SU-DHL-6 (cell line): ENCODE data around the gene WFDC12.

Experiments
- H2AFZ ChIP-seq: fragments of 200-600 bp; sonication (generic); 2 replicates; pipeline ENCODE4 v1.6.1; 2014; ENCODE audit warnings: low read depth, mild to moderate bottlenecking, moderate library complexity, mixed read lengths, antibody characterized with exemption, low read length; ENCODE audit not compliant: severe bottlenecking
- H3F3A ChIP-seq: fragments of 200-600 bp; shearing (Covaris generic); 2 replicates; pipeline ENCODE4 v1.6.0; 2016; ENCODE audit warnings: antibody characterized with exemption, mild to moderate bottlenecking; ENCODE audit not compliant: insufficient read depth
- H3K27ac ChIP-seq: fragments of 200-600 bp; sonication (generic); 2 replicates; pipeline ENCODE4 v1.5.1; 2016; ENCODE audit warnings: low read depth, mild to moderate bottlenecking, low read length, moderate library complexity, mixed read lengths
- H3K27me3 ChIP-seq: fragments of 200-600 bp; sonication (generic), shearing (Covaris generic); 2 replicates; pipeline ENCODE4 v1.6.0; 2014; ENCODE audit warnings: mild to moderate bottlenecking, low read length
- H3K36me3 ChIP-seq: fragments of 200-600 bp; sonication (generic); 2 replicates; pipeline ENCODE4 v1.6.1; 2014; ENCODE audit warnings: mild to moderate bottlenecking, low read length, mixed read lengths
- H3K4me2 ChIP-seq: fragments of 300-600, 200-600 bp; shearing (Covaris generic), sonication (generic); 2 replicates; pipeline ENCODE4 v1.6.0; 2014; ENCODE audit warnings: low read length, low read depth, mild to moderate bottlenecking; ENCODE audit not compliant: poor library complexity, severe bottlenecking
- H3K4me3 ChIP-seq: fragments of 200-600 bp; sonication (generic); 2 replicates; pipeline ENCODE4 v1.5.1; 2014; ENCODE audit warnings: antibody characterized with exemption, low read length, mild to moderate bottlenecking, mixed read lengths; ENCODE audit not compliant: insufficient read depth, poor library complexity, severe bottlenecking
- H3K79me2 ChIP-seq: fragments of 200-600 bp; sonication (generic); 2 replicates; pipeline ENCODE4 v1.6.1; 2014; ENCODE audit warnings: mild to moderate bottlenecking, low read length, moderate library complexity; ENCODE audit not compliant: insufficient read depth
- H3K9ac ChIP-seq: fragments of 200-600 bp; sonication (generic); 2 replicates; pipeline ENCODE4 v1.7.0; 2014; ENCODE audit warnings: mild to moderate bottlenecking, low read length
- H3K9me2 ChIP-seq: fragments of 200-600 bp; sonication (generic); replicated peaks from 2 replicates; pipeline ENCODE4 v1.6.1; 2014; ENCODE audit warnings: low read length; ENCODE audit not compliant: insufficient read depth
- H3K9me3 ChIP-seq: fragments of 200-600 bp; sonication (generic); 2 replicates; pipeline ENCODE4 v1.6.1; 2014; ENCODE audit warnings: low read length, mixed read lengths; ENCODE audit not compliant: insufficient read depth
- H4K20me1 ChIP-seq: fragments of 200-600 bp; sonication (generic); 2 replicates; pipeline ENCODE4 v1.6.1; 2014; ENCODE audit warnings: low read depth, mild to moderate bottlenecking, antibody characterized with exemption, low read length, moderate library complexity, mixed read lengths
- EZH2phosphoT487 ChIP-seq: fragments of 200-600 bp; sonication (generic), shearing (Covaris generic); conservative IDR thresholded peaks from 2 replicates; pipeline ENCODE4 v1.6.1; 2018; ENCODE audit warnings: mild to moderate bottlenecking, antibody characterized with exemption, low read length, moderate library complexity, mixed read lengths
- TF ChIP-seq, protein P1 (sequence below): fragments of 200-600 bp; sonication (generic); IDR thresholded peaks from one replicate; pipeline ENCODE4 v1.5.1; 2017; ENCODE audit warnings: antibody characterized with exemption, mild to moderate bottlenecking, low read length, moderate library complexity; ENCODE audit not compliant: insufficient read depth, poor library complexity, severe bottlenecking

WFDC12 gene

DNA sequence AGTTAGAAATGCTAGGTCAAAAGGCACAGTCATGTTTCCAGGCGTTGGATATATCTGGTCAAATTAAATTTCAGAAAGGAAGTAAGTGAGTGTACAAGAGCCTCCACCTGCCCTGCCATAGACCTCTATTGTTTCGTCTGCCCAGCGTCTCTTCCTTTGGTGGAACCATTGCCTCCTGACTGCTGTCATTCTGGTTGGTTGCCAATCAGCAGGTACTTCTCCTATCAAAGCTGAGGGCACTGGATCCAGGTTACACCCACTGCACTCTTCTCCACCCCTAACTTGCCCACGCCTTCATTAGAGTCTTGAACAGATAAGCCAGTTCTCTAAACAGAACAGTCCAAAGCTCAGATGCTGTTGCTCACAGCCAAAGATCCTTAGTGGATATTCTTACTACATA is 6.7 kb downstream of the WFDC12 start:
- H3K36me3 ChIP-seq, result no peaks in the 10 kb centered on the region
- no peak overlapping the region for H3K4me2 ChIP-seq
- no peak overlapping the region for H3K4me3 ChIP-seq
- H3K9ac ChIP-seq, result no peak overlapping the region
- H4K20me1 ChIP-seq, result no peaks in the 10 kb centered on the region
- no peak overlapping the region for H3K27ac ChIP-seq
- no peaks in the 10 kb centered on the region for H3K27me3 ChIP-seq
- no peaks in the 10 kb centered on the region for H3K9me2 ChIP-seq
- no peaks in the 10 kb centered on the region for H3K79me2 ChIP-seq
- TF ChIP-seq, protein P1, sequence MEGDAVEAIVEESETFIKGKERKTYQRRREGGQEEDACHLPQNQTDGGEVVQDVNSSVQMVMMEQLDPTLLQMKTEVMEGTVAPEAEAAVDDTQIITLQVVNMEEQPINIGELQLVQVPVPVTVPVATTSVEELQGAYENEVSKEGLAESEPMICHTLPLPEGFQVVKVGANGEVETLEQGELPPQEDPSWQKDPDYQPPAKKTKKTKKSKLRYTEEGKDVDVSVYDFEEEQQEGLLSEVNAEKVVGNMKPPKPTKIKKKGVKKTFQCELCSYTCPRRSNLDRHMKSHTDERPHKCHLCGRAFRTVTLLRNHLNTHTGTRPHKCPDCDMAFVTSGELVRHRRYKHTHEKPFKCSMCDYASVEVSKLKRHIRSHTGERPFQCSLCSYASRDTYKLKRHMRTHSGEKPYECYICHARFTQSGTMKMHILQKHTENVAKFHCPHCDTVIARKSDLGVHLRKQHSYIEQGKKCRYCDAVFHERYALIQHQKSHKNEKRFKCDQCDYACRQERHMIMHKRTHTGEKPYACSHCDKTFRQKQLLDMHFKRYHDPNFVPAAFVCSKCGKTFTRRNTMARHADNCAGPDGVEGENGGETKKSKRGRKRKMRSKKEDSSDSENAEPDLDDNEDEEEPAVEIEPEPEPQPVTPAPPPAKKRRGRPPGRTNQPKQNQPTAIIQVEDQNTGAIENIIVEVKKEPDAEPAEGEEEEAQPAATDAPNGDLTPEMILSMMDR, result no peak
- no peak for TF ChIP-seq EZH2phosphoT487
- no peak overlapping the region for H2AFZ ChIP-seq
- H3K9me3 ChIP-seq, result no peaks in the 10 kb centered on the region
- no peaks in the 10 kb centered on the region for H3F3A ChIP-seq

DNA sequence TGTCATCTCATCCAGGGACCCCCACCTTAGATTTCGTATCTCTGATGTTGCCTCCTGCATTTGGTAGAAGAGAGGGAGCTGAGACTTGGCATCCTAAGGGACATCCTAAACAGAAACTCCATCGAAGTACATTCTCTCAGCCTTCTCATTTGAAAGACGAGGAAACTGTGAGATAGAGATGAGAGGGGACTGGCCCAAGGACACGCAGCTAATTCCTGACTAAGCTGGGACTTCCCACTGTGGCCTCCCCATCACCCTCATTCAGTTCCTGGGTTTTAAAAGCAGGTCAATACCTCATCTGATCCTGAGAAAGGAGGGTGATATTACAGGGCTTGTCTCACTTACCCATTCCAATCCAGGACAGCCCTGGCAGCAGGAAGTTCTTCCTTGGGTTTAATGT is 8.4 kb downstream of the WFDC12 start:
- H3K4me2 ChIP-seq, result no peak overlapping the region
- no peaks in the 10 kb centered on the region for H3K36me3 ChIP-seq
- H3K9me2 ChIP-seq, result no peaks in the 10 kb centered on the region
- H3K79me2 ChIP-seq, result no peaks in the 10 kb centered on the region
- no peak for TF ChIP-seq EZH2phosphoT487
- TF ChIP-seq, protein P1, result no peak
- no peak overlapping the region for H2AFZ ChIP-seq
- H3F3A ChIP-seq, result no peaks in the 10 kb centered on the region
- no peaks in the 10 kb centered on the region for H3K27me3 ChIP-seq
- no peaks in the 10 kb centered on the region for H3K9me3 ChIP-seq
- H3K27ac ChIP-seq, result no peak overlapping the region
- H3K9ac ChIP-seq, result no peak overlapping the region
- H3K4me3 ChIP-seq, result no peak overlapping the region
- H4K20me1 ChIP-seq, result no peaks in the 10 kb centered on the region

DNA sequence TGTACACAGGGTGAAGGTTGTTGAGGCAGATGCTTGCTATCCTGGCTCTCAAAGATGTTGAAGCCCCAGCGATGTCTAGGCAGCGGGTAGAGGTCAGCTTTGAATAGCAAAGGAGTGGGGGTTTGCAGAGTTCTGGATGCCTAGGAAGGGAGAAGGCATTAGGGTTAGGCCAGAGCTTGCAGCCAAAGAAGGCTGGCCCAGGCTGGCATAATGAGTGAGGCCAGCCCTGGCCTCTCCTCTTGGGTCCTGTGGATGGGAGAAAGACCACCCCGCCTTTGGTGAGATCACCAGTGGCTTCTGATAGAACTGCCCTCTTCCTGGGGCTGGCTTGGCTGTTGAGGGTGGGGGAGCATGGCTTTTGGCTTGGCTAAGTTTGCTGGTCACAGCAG is 8.9 kb downstream of the WFDC12 start:
- Histone ChIP-seq H3K9me2 (no peaks in the 10 kb centered on the region), H3K27ac (no peak overlapping the region), H3K79me2 (no peaks in the 10 kb centered on the region), H3K36me3 (no peaks in the 10 kb centered on the region), H3K4me3 (no peak overlapping the region), H4K20me1 (no peaks in the 10 kb centered on the region), H3K27me3 (no peaks in the 10 kb centered on the region), H3K9me3 (no peaks in the 10 kb centered on the region), H3F3A (no peaks in the 10 kb centered on the region), H2AFZ (no peak overlapping the region), H3K9ac (no peak overlapping the region), H3K4me2 (no peak overlapping the region)
- TF ChIP-seq EZH2phosphoT487, result no peak
- TF ChIP-seq, protein P1, result no peak
